DND-41 (cell line): ENCODE measurements around the gene SH2D1B.

ENCODE experiments used
- ATAC-seq: fragments of 200-7000 bp; cut with Tn5 transposase; 3 replicates; pipeline ENCODE4 v1.9.1; 2021; ENCODE audit warnings: low read depth; ENCODE audit not compliant: insufficient read depth
- DNase-seq: peaks from one replicate; pipeline ENCODE4 v3.0.0-alpha.2; 2020
- H2AFZ ChIP-seq: 2 replicates; pipeline ENCODE4 v1.6.0; 2012; ENCODE audit warnings: low read depth, low read length
- H3K27ac ChIP-seq: 2 replicates; pipeline ENCODE4 v1.5.1; 2012; ENCODE audit warnings: low read length, inconsistent platforms
- H3K27me3 ChIP-seq: fragments of 200-600 bp; sonication (generic); 2 replicates; pipeline ENCODE4 v1.6.0; 2012; ENCODE audit warnings: low read length, mild to moderate bottlenecking, inconsistent platforms; ENCODE audit not compliant: insufficient read depth, poor library complexity
- H3K36me3 ChIP-seq: 2 replicates; pipeline ENCODE4 v1.5.1; 2012; ENCODE audit warnings: low read length, inconsistent platforms; ENCODE audit not compliant: insufficient read depth
- H3K4me1 ChIP-seq: 2 replicates; pipeline ENCODE4 v1.5.1; 2012; ENCODE audit warnings: mild to moderate bottlenecking, low read length; ENCODE audit not compliant: insufficient read depth
- H3K4me2 ChIP-seq: 2 replicates; pipeline ENCODE4 v1.6.0; 2012; ENCODE audit warnings: mild to moderate bottlenecking, moderate library complexity, low read length, inconsistent platforms; ENCODE audit not compliant: insufficient read depth
- H3K4me3 ChIP-seq, 2 experiments: fragments of 200-600 bp in 1 of 2; shearing (Covaris generic) in 1 of 2; 2 replicates each; pipeline ENCODE4 v1.5.1; 2012 to 2016; ENCODE audit warnings: inconsistent platforms in 2 of 2, low read length in 2 of 2, mild to moderate bottlenecking in 2 of 2, low read depth in 1 of 2, moderate library complexity in 1 of 2
- H3K79me2 ChIP-seq: 2 replicates; pipeline ENCODE4 v1.6.0; 2012; ENCODE audit warnings: low read length, inconsistent platforms; ENCODE audit not compliant: insufficient read depth
- H3K9ac ChIP-seq: 2 replicates; pipeline ENCODE4 v1.6.0; 2012; ENCODE audit warnings: low read depth, mild to moderate bottlenecking, inconsistent platforms, low read length, moderate library complexity
- H3K9me3 ChIP-seq: 2 replicates; pipeline ENCODE4 v1.5.1; 2012; ENCODE audit warnings: low read length, moderate library complexity, mild to moderate bottlenecking, inconsistent platforms; ENCODE audit not compliant: insufficient read depth, severe bottlenecking
- H4K20me1 ChIP-seq: 2 replicates; pipeline ENCODE4 v1.6.0; 2012; ENCODE audit warnings: low read length; ENCODE audit not compliant: insufficient read depth
- EZH2 ChIP-seq: IDR thresholded peaks from 3 replicates; pipeline ENCODE4 v1.6.1; 2012; ENCODE audit warnings: borderline replicate concordance, low read depth, mild to moderate bottlenecking, moderate library complexity, low read length, inconsistent platforms; ENCODE audit not compliant: severe bottlenecking
- TF ChIP-seq, protein P1 (sequence below): IDR thresholded peaks from 2 replicates; pipeline ENCODE4 v1.5.1; 2012; ENCODE audit warnings: borderline replicate concordance, low read length, moderate library complexity, mild to moderate bottlenecking; ENCODE audit not compliant: poor library complexity, severe bottlenecking; ENCODE audit errors: extremely low read depth

SH2D1B gene

DNA sequence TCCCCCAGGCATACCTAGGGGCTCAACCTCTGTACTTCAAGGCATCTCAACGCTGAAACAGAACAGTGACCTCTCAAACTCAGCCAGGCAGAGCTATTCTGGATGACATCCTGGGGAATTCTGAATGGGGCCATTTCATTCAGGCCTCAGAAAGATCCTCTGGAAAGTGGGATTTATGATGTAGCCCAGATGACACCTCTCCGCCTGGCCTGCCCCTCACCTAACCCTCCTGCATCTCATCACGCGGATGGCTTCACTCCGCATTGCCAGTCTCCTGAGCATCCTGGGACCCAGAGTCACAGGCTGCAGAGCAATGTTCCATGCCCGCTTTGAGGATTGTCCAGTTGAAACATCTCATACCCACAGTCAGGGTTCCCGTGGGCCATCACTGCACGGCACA is 36.5 kb downstream of the SH2D1B start:
- DNase-seq (no peak), ATAC-seq (no peak)
- no peak overlapping the region for H3K4me2 ChIP-seq
- H2AFZ ChIP-seq = no peak overlapping the region
- no peak overlapping the region for H3K4me3 ChIP-seq
- H3K9ac ChIP-seq = no peak overlapping the region
- H3K4me1 ChIP-seq = no peaks in the 10 kb centered on the region
- TF ChIP-seq EZH2 = no peak
- TF ChIP-seq, protein P1, sequence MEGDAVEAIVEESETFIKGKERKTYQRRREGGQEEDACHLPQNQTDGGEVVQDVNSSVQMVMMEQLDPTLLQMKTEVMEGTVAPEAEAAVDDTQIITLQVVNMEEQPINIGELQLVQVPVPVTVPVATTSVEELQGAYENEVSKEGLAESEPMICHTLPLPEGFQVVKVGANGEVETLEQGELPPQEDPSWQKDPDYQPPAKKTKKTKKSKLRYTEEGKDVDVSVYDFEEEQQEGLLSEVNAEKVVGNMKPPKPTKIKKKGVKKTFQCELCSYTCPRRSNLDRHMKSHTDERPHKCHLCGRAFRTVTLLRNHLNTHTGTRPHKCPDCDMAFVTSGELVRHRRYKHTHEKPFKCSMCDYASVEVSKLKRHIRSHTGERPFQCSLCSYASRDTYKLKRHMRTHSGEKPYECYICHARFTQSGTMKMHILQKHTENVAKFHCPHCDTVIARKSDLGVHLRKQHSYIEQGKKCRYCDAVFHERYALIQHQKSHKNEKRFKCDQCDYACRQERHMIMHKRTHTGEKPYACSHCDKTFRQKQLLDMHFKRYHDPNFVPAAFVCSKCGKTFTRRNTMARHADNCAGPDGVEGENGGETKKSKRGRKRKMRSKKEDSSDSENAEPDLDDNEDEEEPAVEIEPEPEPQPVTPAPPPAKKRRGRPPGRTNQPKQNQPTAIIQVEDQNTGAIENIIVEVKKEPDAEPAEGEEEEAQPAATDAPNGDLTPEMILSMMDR = no peak
- no peaks in the 10 kb centered on the region for H3K9me3 ChIP-seq
- no peaks in the 10 kb centered on the region for H3K79me2 ChIP-seq
- H3K27ac ChIP-seq = no peak overlapping the region
- H4K20me1 ChIP-seq = no peaks in the 10 kb centered on the region
- no peaks in the 10 kb centered on the region for H3K36me3 ChIP-seq
- H3K27me3 ChIP-seq = peaks cover 12% of the 10 kb centered on the region

DNA sequence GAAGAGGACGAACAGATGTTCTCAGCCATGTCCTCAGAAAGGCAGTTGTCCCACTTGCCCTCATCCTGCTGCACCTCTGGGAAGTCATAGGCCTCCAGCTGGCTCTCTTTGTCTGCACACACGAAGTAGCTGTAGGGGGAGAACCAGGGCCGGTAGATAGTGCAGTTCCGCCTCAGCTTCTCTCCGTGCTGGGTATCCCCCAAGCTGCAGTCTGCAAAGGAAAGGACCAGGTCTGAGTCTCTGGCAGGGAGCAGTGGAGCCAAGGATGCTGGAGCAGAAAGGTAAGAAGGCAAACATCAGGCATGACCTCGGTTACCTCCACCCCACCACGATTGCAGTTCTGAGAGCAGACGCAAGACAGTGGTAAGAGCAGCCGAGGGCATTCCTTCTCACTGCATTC is 37.5 kb downstream of the SH2D1B start:
- TF ChIP-seq, protein P1 = no peak
- no peak for TF ChIP-seq EZH2
- no peak overlapping the region for H2AFZ ChIP-seq
- no peak overlapping the region for H3K4me2 ChIP-seq
- no peaks in the 10 kb centered on the region for H3K9me3 ChIP-seq
- no peaks in the 10 kb centered on the region for H3K36me3 ChIP-seq
- no peak overlapping the region for H3K9ac ChIP-seq
- ATAC-seq (no peak), DNase-seq (no peak)
- H3K4me1 ChIP-seq = no peaks in the 10 kb centered on the region
- H3K79me2 ChIP-seq = no peaks in the 10 kb centered on the region
- H3K27ac ChIP-seq = no peak overlapping the region
- no peak overlapping the region for H3K4me3 ChIP-seq
- peaks cover 12% of the 10 kb centered on the region for H3K27me3 ChIP-seq
- H4K20me1 ChIP-seq = no peaks in the 10 kb centered on the region

DNA sequence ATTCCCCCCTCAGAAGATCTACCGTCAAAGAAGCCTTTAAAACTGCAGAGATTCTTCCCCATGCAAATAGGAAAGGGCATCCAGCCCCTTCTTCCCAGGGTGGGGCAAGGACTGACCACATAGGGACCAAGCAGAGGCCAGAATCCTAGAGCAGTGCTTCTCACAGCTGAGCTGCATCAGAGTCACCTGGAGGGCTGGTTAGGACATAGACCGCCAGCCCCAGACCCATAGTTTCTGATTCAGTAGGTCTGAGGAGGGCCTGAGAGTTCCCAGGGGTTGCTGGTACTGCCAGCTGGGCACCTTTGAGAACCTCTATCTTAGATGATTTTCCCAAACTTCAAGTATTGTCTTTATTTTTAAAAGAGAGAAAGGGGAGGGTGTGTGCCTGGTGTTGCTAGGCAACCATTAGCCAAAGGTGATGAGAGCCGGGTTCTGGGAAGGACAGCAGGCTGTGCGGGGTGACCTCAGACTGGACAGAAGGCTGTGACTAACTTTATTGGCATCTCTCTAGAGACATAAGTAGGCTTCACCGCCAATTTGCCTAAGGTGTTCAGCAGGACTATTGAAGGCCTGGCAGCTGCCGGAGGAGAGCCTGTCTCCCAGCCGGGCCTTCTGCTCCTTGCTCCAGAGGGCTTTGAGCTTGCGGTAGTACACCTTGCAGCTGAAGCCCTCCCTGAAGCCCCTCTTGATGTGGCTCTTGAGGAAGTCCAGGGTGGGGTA is 38.2 kb downstream of the SH2D1B start:
- no peak for TF ChIP-seq EZH2
- TF ChIP-seq, protein P1 = no peak
- Histone ChIP-seq H4K20me1 (no peaks in the 10 kb centered on the region), H3K9me3 (no peaks in the 10 kb centered on the region), H2AFZ (no peak overlapping the region), H3K4me3 (no peak overlapping the region), H3K27ac (no peak overlapping the region), H3K9ac (no peak overlapping the region), H3K36me3 (no peaks in the 10 kb centered on the region), H3K4me2 (no peak overlapping the region), H3K4me1 (no peaks in the 10 kb centered on the region), H3K79me2 (no peaks in the 10 kb centered on the region), H3K27me3 (peaks cover 12% of the 10 kb centered on the region)
- DNase-seq = no peak
- ATAC-seq = no peak

DNA sequence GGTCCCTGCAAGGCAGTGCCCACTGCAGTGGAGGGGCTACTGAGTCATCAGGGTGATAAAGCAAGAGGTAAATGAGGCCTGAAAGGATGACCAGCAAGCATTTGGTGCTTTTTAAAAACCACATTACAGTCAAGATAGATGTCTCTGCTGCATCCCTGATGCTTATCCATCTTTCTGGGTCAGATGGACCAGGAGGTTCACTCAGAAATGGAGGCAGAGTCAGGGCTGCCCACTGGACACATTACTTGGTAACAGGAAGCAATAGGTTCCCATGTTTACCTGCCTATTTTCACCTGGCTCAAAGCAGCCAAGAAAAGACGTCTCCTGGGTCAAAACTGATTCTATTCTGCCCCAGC is 38.9 kb downstream of the SH2D1B start:
- Histone ChIP-seq H4K20me1 (no peaks in the 10 kb centered on the region), H3K27me3 (peaks cover 9% of the 10 kb centered on the region), H2AFZ (no peak overlapping the region), H3K4me1 (no peaks in the 10 kb centered on the region), H3K36me3 (no peaks in the 10 kb centered on the region), H3K9ac (no peak overlapping the region), H3K27ac (no peak overlapping the region), H3K4me3 (no peak overlapping the region), H3K4me2 (no peak overlapping the region), H3K79me2 (no peaks in the 10 kb centered on the region), H3K9me3 (no peaks in the 10 kb centered on the region)
- DNase-seq = no peak
- no peak for ATAC-seq
- TF ChIP-seq, protein P1 = no peak
